ENCODE measurements around the gene CT45A9. TPM values are rescaled to one million over a fixed set of nuclear protein-coding genes. Genes with fewer than 3 reads are reported as not detected.
"Not testable (repeated sequence)": the region's sequence is repeated elsewhere in the genome, so short reads cannot be mapped to it uniquely, and the experiment has no call there.

CT45A9 gene
- total RNA-seq (not detected), polyA plus RNA-seq (ENCODE audit: insufficient read length in 6 of 6) (under 1 TPM in 1 of 6 donors, not detected in 5; 0.42 TPM)
- long read RNA-seq, donor 1 = 0 reads
- long read RNA-seq, donor 2, transcript CT45A9-201 (4 exons, 770 nt) = major isoform, 7 of 7 reads
- long read RNA-seq, donor 2, partial matches to known transcripts = 0 of 7 reads
- long read RNA-seq, donor 2, other reads (novel, unspliced or antisense) = 0 of 7 reads
- long read RNA-seq, donor 3 = 0 reads
- long read RNA-seq, donor 4 = 0 reads
- long read RNA-seq, donor 5 = 0 reads
- long read RNA-seq, donor 6 = 0 reads
- long read RNA-seq, donor 7 = 0 reads
- long read RNA-seq, donor 8 = 0 reads
- long read RNA-seq, donor 9 = 0 reads
- long read RNA-seq, donor 10 = 0 reads
- long read RNA-seq, donor 11 = 0 reads
- long read RNA-seq, donor 12, partial matches to known transcripts = 0 of 1 reads
- long read RNA-seq, donor 12, other reads (novel, unspliced or antisense) = 0 of 1 reads

GRCh38 chrX:135871712-135872111, at the start of gene CT45A9:
TSS of gene CT45A9 (minus strand) at chrX:135871812. CDS start at chrX:135868061, 3,751 bp downstream.
- H3K4me3 ChIP-seq; H3K9me3 ChIP-seq; H3K27me3 ChIP-seq; DNase-seq; H3K27ac ChIP-seq; H3K4me1 ChIP-seq; ATAC-seq; H3K36me3 ChIP-seq; intact Hi-C loops (cut with DNase I): not testable (repeated sequence)

GRCh38 chrX:135920516-135920915, 48.9 kb upstream of the CT45A9 start:
- DNase-seq; H3K27me3 ChIP-seq; H3K9me3 ChIP-seq; intact Hi-C loops (cut with DNase I); H3K36me3 ChIP-seq; H3K4me1 ChIP-seq; H3K27ac ChIP-seq; ATAC-seq; H3K4me3 ChIP-seq: not testable (repeated sequence)

GRCh38 chrX:135914404-135914803, 42.8 kb upstream of the CT45A9 start:
- no peak for ATAC-seq
- H3K4me3 ChIP-seq = no peak overlapping the region
- intact Hi-C loops (cut with DNase I) = no loop called here
- no peaks in the 10 kb centered on the region for H3K36me3 ChIP-seq
- no peaks in the 10 kb centered on the region for H3K4me1 ChIP-seq
- no peak for DNase-seq
- TF ChIP-seq CTCF (IDR thresholded peaks at IDR 0.05) = no peak
- no peaks in the 10 kb centered on the region for H3K27me3 ChIP-seq
- H3K9me3 ChIP-seq = no peaks in the 10 kb centered on the region
- H3K27ac ChIP-seq = no peak overlapping the region

- Histone ChIP-seq H3K4me3 (no peak overlapping the region), H3K27ac (no peak overlapping the region), H3K27me3 (no peaks in the 10 kb centered on the region), H3K36me3 (no peaks in the 10 kb centered on the region), H3K4me1 (no peaks in the 10 kb centered on the region), H3K9me3 (no peaks in the 10 kb centered on the region)
- no peak for ATAC-seq
- intact Hi-C loops (cut with DNase I) = no loop called here
- TF ChIP-seq CTCF (IDR thresholded peaks at IDR 0.05) = no peak
- no peak for DNase-seq
These were observed 38.6 kb upstream of the CT45A9 start for GRCh38 chrX:135910251-135910650.

- no peak for DNase-seq
- Histone ChIP-seq H3K9me3 (no peaks in the 10 kb centered on the region), H3K4me3 (no peak within 1 kb of the TSS), H3K36me3 (no peaks in the 10 kb centered on the region), H3K27me3 (no peaks in the 10 kb centered on the region), H3K4me1 (no peaks in the 10 kb centered on the region), H3K27ac (no peak within 1 kb of the TSS)
- TF ChIP-seq CTCF (IDR thresholded peaks at IDR 0.05) = no peak
- intact Hi-C loops (cut with DNase I) = no loop called here
- ATAC-seq = no peak
These were observed 21.7 kb upstream of the CT45A9 start, which contains the start of the genes CT45A10 and SAGE1 for GRCh38 chrX:135893294-135893817. TSS of gene CT45A10 (minus strand) at chrX:135893444. CDS start at chrX:135885344, 8,100 bp downstream. TSS of gene SAGE1 (plus strand) at chrX:135893716. CDS start at chrX:135896243, 2,527 bp downstream.

GRCh38 chrX:135892781-135893180, 21.2 kb upstream of the CT45A9 start:
- TF ChIP-seq CTCF (IDR thresholded peaks at IDR 0.05) = no peak
- no peaks in the 10 kb centered on the region for H3K9me3 ChIP-seq
- ATAC-seq (no peak), DNase-seq (no peak)
- no peaks in the 10 kb centered on the region for H3K36me3 ChIP-seq
- no peaks in the 10 kb centered on the region for H3K4me1 ChIP-seq
- intact Hi-C loops (cut with DNase I) = no loop called here
- H3K27me3 ChIP-seq = no peaks in the 10 kb centered on the region
- H3K4me3 ChIP-seq = no peak overlapping the region
- H3K27ac ChIP-seq = no peak overlapping the region

Measured in left lung (tissue), 14 donors.